NK-92 treated with Interleukin-12 subunit alpha and Interleukin-12 subunit beta, amount 100 ng/mL, for 24 hours (cell line): Measurements from ENCODE around the gene STAC.

ENCODE experiments used
- DNase-seq: peaks from one replicate; lab custom pipeline; 2025; lab: John Stamatoyannopoulos, UW

The STAC gene

GRCh38 chr3:36595511-36595910, 215.2 kb downstream of the STAC start:
- no peak for DNase-seq

- DNase-seq: no peak
These were observed 216.1 kb downstream of the STAC start for GRCh38 chr3:36596419-36596818.

- no peak for DNase-seq
These were observed 217.1 kb downstream of the STAC start for GRCh38 chr3:36597422-36597821.
